ENCODE measurements around the gene RASSF3.

- TF ChIP-seq CTCF (IDR thresholded peaks at IDR 0.05) (no peak), POLR2AphosphoS5 (IDR thresholded peaks at IDR 0.05) (no peak), POLR2A (IDR thresholded peaks at IDR 0.05) (no peak), EP300 (IDR thresholded peaks at IDR 0.05) (no peak)
These were observed 119.8 kb downstream of the RASSF3 start for GRCh38 chr12:64729909-64730587.
